Endothelial cell (in vitro differentiated cells): Measurements from ENCODE around the gene DNAJC6. TPM values are rescaled to one million over a fixed set of nuclear protein-coding genes. Genes with fewer than 3 reads are reported as not detected.

Experiments
- DNase-seq: peaks from one replicate; pipeline ENCODE4 v3.0.0; 2021; ENCODE audit warnings: low spot score
- H3K27ac Mint-ChIP-seq: one replicate; pipeline ENCODE4 v1.8.0; 2021; ENCODE audit warnings: mixed read lengths, inconsistent platforms; ENCODE audit not compliant: unreplicated experiment
- H3K27me3 Mint-ChIP-seq: one replicate; pipeline ENCODE4 v1.8.0; 2021; ENCODE audit warnings: mild to moderate bottlenecking, moderate library complexity, mixed read lengths, inconsistent platforms; ENCODE audit not compliant: unreplicated experiment
- H3K36me3 Mint-ChIP-seq: one replicate; pipeline ENCODE4 v1.8.0; 2021; ENCODE audit warnings: mild to moderate bottlenecking, low read depth, mixed read lengths, inconsistent platforms; ENCODE audit not compliant: unreplicated experiment
- H3K4me1 Mint-ChIP-seq: one replicate; pipeline ENCODE4 v1.8.0; 2021; ENCODE audit warnings: mild to moderate bottlenecking, mixed read lengths, inconsistent platforms; ENCODE audit not compliant: unreplicated experiment
- H3K4me3 Mint-ChIP-seq: one replicate; pipeline ENCODE4 v1.8.0; 2021; ENCODE audit warnings: mild to moderate bottlenecking, mixed read lengths, inconsistent platforms; ENCODE audit not compliant: unreplicated experiment
- H3K9me3 Mint-ChIP-seq: one replicate; pipeline ENCODE4 v1.8.0; 2021; ENCODE audit warnings: mixed read lengths, inconsistent platforms; ENCODE audit not compliant: unreplicated experiment
- CTCF ChIP-seq: fragments of 200-600 bp; sonication (generic); IDR thresholded peaks from one replicate; pipeline ENCODE4 v1.5.0; 2021; ENCODE audit warnings: antibody characterized with exemption; ENCODE audit not compliant: unreplicated experiment
- total RNA-seq: library from RNA; stranded (reverse); fragmentation: NEBNext Ultra II Directional; extraction: Animal tissue kit (Norgen Biotek cat#: 25700); gene quantifications from one replicate; pipeline ENCODE4 v1.2.1, GENCODE V29; 2021; ENCODE audit not compliant: unreplicated experiment

The DNAJC6 gene
- total RNA-seq, 1 donor from 2014 or later, result 3.5 TPM

GRCh38 chr1:65267683-65268082, 41.7 kb upstream of the DNAJC6 start:
- DNase-seq, result no peak
- Mint-ChIP-seq H3K27ac (no peak overlapping the region), H3K4me3 (no peak overlapping the region), H3K27me3 (peaks cover 1% of the 10 kb centered on the region), H3K4me1 (peaks cover 6% of the 10 kb centered on the region), H3K9me3 (no peaks in the 10 kb centered on the region), H3K36me3 (no peaks in the 10 kb centered on the region)
- TF ChIP-seq CTCF, result no peak

- Mint-ChIP-seq H3K36me3 (no peaks in the 10 kb centered on the region), H3K27ac (no peak overlapping the region)
- TF ChIP-seq CTCF, result no peak
Measured at GRCh38 chr1:65269612-65270011, 39.7 kb upstream of the DNAJC6 start.

GRCh38 chr1:65276197-65276939, 33.0 kb upstream of the DNAJC6 start:
- DNase-seq, result no peak
- Mint-ChIP-seq H3K27me3 (no peaks in the 10 kb centered on the region), H3K4me1 (peaks cover 21% of the 10 kb centered on the region), H3K27ac (no peak overlapping the region), H3K36me3 (no peaks in the 10 kb centered on the region), H3K9me3 (no peaks in the 10 kb centered on the region), H3K4me3 (no peak overlapping the region)
- no peak for TF ChIP-seq CTCF

More at GRCh38 chr1:65269612-65270011, 39.7 kb upstream of the DNAJC6 start:
- no peak for DNase-seq
- H3K4me3 Mint-ChIP-seq, result no peak overlapping the region
- H3K27me3 Mint-ChIP-seq, result peaks cover 1% of the 10 kb centered on the region
- peaks cover 2% of the 10 kb centered on the region for H3K4me1 Mint-ChIP-seq
- H3K9me3 Mint-ChIP-seq, result no peaks in the 10 kb centered on the region

DNA sequence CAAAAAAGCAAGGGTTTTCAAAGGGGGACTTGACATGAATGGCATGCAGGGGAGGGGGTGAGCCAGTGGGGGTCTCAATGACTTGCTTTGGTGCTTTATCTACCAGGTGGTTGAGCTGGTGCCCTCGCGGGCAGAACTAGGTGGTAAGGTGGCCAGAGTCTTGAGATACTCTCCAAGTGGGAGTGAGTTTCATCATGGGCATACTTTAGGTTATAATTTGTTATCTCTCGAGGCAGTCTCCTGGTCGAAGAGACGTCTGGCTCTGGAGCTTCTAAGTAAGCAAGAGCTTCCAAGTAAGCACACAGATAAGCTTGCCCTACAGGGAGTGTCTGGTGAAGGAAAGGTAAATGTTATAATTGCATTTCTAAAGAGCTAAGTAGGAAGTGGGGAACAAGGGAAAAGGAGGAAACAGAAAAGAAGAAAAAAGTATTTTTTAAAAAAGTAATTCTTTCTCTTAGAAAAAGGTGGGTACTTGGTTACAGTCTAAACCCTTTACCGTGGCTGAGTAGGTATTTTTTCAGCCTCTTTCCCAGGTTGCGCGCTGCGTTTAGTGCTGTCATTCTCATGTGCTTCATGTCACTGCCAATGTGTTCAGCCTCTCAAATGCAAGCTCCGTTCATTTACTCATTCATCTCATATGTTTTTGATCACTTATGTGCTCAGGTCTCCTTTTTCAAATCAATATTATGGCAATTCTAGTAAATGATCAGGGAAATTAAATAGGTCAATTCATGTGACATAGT, 31.6 kb upstream of the DNAJC6 start:
- no peak overlapping the region for H3K27ac Mint-ChIP-seq
- H3K4me3 Mint-ChIP-seq, result no peak overlapping the region
- H3K9me3 Mint-ChIP-seq, result no peaks in the 10 kb centered on the region
- no peak for TF ChIP-seq CTCF
- no peaks in the 10 kb centered on the region for H3K27me3 Mint-ChIP-seq
- H3K36me3 Mint-ChIP-seq, result no peaks in the 10 kb centered on the region
- DNase-seq, result no peak
- H3K4me1 Mint-ChIP-seq, result peaks cover 21% of the 10 kb centered on the region
